ENCODE results near the gene SMAD3. TPM values are rescaled to one million over a fixed set of nuclear protein-coding genes. Genes with fewer than 3 reads are reported as not detected.

SMAD3 gene
- total RNA-seq, 1 experiment from 2014 or later, result 89.2 TPM

DNA sequence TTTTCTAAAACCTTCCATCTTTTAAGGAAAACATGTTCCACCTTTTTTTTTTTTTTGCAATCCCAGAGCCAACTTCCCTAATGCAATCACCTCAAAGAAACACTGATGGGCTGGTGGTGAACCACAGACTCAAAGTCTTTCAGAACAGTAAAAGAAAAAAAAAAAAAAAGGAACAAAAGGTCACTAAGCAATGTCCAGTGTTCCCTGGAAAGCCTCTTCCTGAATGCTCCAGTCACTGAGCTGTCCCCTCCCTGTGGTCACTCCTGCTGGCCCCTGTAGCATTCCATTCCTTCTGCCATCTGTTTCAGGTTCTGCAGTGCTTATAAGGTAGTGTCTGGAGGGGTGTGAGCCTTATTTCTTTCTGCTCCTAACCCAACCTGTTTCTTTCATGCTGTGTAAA lies 135.7 kb downstream of the SMAD3 start:
- Histone ChIP-seq H3K9me2 (ENCODE audit: insufficient read depth) (no peaks in the 10 kb centered on the region), H3K4me3 (replicated peaks in 1 of 2; ENCODE audit: low read depth in 1 of 2, low read length in 2 of 2) (no peak overlapping the region), H3K4me1 (ENCODE audit: control insufficient read depth in 1 of 2, insufficient read depth in 2 of 2, low read length in 2 of 2) (no peaks in the 10 kb centered on the region), H3K79me2 (ENCODE audit: insufficient read depth, low read length) (no peaks in the 10 kb centered on the region), H3K9me3 (ENCODE audit: control insufficient read depth in 1 of 2, insufficient read depth in 1 of 2, low read depth in 1 of 2, low read length in 2 of 2) (no peaks in the 10 kb centered on the region), H2AFZ (ENCODE audit: low read depth, low read length, poor library complexity, severe bottlenecking) (no peak overlapping the region), H4K20me1 (ENCODE audit: insufficient read depth) (no peaks in the 10 kb centered on the region), H3K9ac (ENCODE audit: low read length) (no peak overlapping the region), H3K4me2 (ENCODE audit: low read length) (no peak overlapping the region), H3K27me3 (ENCODE audit: insufficient read depth, low read length) (no peaks in the 10 kb centered on the region), H3K27ac (ENCODE audit: low read depth, low read length) (no peak overlapping the region), H3K36me3 (ENCODE audit: control insufficient read depth in 1 of 2, insufficient read depth in 2 of 2, low read length in 2 of 2) (peaks cover 11 to 12% of the 10 kb centered on the region in 2 experiments; a peak in 3 of 4 replicates)
- TF ChIP-seq JUND (IDR thresholded peaks at IDR 0.05) (no peak), FOSL1 (IDR thresholded peaks at IDR 0.05; ENCODE audit: low read depth) (no peak), YY1 (IDR thresholded peaks at IDR 0.05; ENCODE audit: extremely low read depth, insufficient replicate concordance, low read depth, low read length) (no peak), SRF (IDR thresholded peaks at IDR 0.05; ENCODE audit: low read depth) (no peak)
- ChIA-PET RAD21 (ENCODE audit: low non-redundant PET in 1 of 2, low total read pairs in 2 of 2, uncharacterized antibody in 2 of 2, unreplicated experiment in 2 of 2) (no interaction called here), CTCF (interaction anchor here (0.6 kb wide), 1 partner anchor 100 kb away, joined by 4 read pairs; no protein-coding TSS in a partner anchor), POLR2A (no interaction called here)
- intact Hi-C loops (cut with micrococcal nuclease), result no loop called here
- DNase-seq (ENCODE audit: low read depth, low spot score) (no peak), ATAC-seq (no peak)
- no TSS peak for BruUV-seq (replicated peaks)

DNA sequence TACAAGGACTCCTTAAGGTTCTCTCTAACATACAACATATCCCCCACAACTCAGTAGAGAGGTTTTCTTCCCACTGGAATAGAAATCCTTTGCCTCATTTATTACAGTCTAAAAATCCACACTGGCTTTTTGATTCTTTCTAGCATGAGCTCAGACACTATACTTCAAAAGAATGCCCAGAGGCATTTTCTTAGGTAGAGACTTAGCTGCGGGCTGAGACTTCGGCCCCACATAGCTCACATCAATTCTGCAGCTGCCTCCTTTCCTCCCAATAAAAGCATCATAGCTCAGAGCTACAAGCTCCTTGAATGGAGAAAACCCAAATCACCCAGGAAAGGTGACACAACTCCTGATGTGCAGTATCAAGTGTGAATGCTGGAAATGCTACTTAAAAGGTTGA lies 136.7 kb downstream of the SMAD3 start:
- Histone ChIP-seq H3K36me3 (ENCODE audit: control insufficient read depth in 1 of 2, insufficient read depth in 2 of 2, low read length in 2 of 2) (peaks cover 11 to 12% of the 10 kb centered on the region in 2 experiments; a peak in 3 of 4 replicates), H3K9me3 (ENCODE audit: control insufficient read depth in 1 of 2, insufficient read depth in 1 of 2, low read depth in 1 of 2, low read length in 2 of 2) (no peaks in the 10 kb centered on the region), H3K9ac (ENCODE audit: low read length) (no peak overlapping the region), H3K4me2 (ENCODE audit: low read length) (no peak overlapping the region), H3K27me3 (ENCODE audit: insufficient read depth, low read length) (no peaks in the 10 kb centered on the region), H3K4me3 (replicated peaks in 1 of 2; ENCODE audit: low read depth in 1 of 2, low read length in 2 of 2) (no peak overlapping the region), H3K4me1 (ENCODE audit: control insufficient read depth in 1 of 2, insufficient read depth in 2 of 2, low read length in 2 of 2) (no peaks in the 10 kb centered on the region), H3K79me2 (ENCODE audit: insufficient read depth, low read length) (no peaks in the 10 kb centered on the region), H3K9me2 (ENCODE audit: insufficient read depth) (no peaks in the 10 kb centered on the region), H4K20me1 (ENCODE audit: insufficient read depth) (no peaks in the 10 kb centered on the region), H2AFZ (ENCODE audit: low read depth, low read length, poor library complexity, severe bottlenecking) (no peak overlapping the region), H3K27ac (ENCODE audit: low read depth, low read length) (no peak overlapping the region)
- TSS peak; percentile 66 for BruUV-seq (replicated peaks)
- CTCF ChIA-PET, result no interaction called here
- RAD21 ChIA-PET (ENCODE audit: low non-redundant PET in 1 of 2, low total read pairs in 2 of 2, uncharacterized antibody in 2 of 2, unreplicated experiment in 2 of 2), result no interaction called here
- POLR2A ChIA-PET, result no interaction called here
- TF ChIP-seq SRF (IDR thresholded peaks at IDR 0.05; ENCODE audit: low read depth), result no peak
- intact Hi-C loops (cut with micrococcal nuclease), result no loop called here
- DNase-seq (ENCODE audit: low read depth, low spot score) (no peak), ATAC-seq (no peak)
